PC-9 (cell line): ENCODE results near the gene LIMCH1.

ENCODE experiments used
- CTCF ChIP-seq: fragments of 200-600 bp; sonication (generic); conservative IDR thresholded peaks from 2 replicates; pipeline ENCODE4 v1.6.1; 2017; ENCODE audit warnings: mixed run types, antibody characterized with exemption, mild to moderate bottlenecking, moderate library complexity
- EZH2 ChIP-seq: fragments of 200-600 bp; sonication (generic); IDR thresholded peaks from 2 replicates; pipeline ENCODE4 v1.8.0; 2017; ENCODE audit warnings: antibody characterized with exemption, low read depth

- TF ChIP-seq CTCF (no peak), EZH2 (no peak)
Observed at GRCh38 chr4:41532336-41532735, 5.6 kb upstream of the LIMCH1 start.
